GM12878 (cell line): Measurements from ENCODE around the gene INSIG1. TPM values are rescaled to one million over a fixed set of nuclear protein-coding genes. Genes with fewer than 3 reads are reported as not detected.

Experiments
- BCL3 ChIP-seq: IDR thresholded peaks from 2 replicates; pipeline ENCODE4 v1.6.1; 2011; ENCODE audit warnings: borderline replicate concordance, low read depth, mild to moderate bottlenecking, moderate library complexity, low read length; ENCODE audit not compliant: insufficient read depth, poor library complexity, severe bottlenecking
- CEBPB ChIP-seq, 2 experiments: fragments of 150-350 bp in 1 of 2; IDR thresholded peaks; 2 replicates each; pipeline ENCODE4 v1.6.1; 2012 to 2014; ENCODE audit warnings: low read depth in 2 of 2, low read length in 2 of 2, borderline replicate concordance in 1 of 2, inconsistent platforms in 1 of 2
- FOXM1 ChIP-seq: IDR thresholded peaks from 2 replicates; pipeline ENCODE4 v1.6.1; 2012; ENCODE audit warnings: low read depth, mild to moderate bottlenecking, inconsistent platforms, low read length, moderate library complexity
- MTA2 ChIP-seq: fragments of 450-650 bp; IDR thresholded peaks from 2 replicates; pipeline ENCODE4 v1.6.1; 2016; ENCODE audit warnings: low read depth, mild to moderate bottlenecking, moderate library complexity
- MYC ChIP-seq: IDR thresholded peaks from 2 replicates; pipeline ENCODE4 v1.6.1; 2011; ENCODE audit warnings: mild to moderate bottlenecking, low read length, moderate library complexity, inconsistent platforms; ENCODE audit not compliant: insufficient read depth, insufficient replicate concordance, insufficient read length, severe bottlenecking
- NFXL1 ChIP-seq: fragments of 450-650 bp; IDR thresholded peaks from 2 replicates; pipeline ENCODE4 v1.6.1; 2017; ENCODE audit warnings: antibody characterized with exemption, mild to moderate bottlenecking, borderline replicate concordance
- NR2C2 ChIP-seq: IDR thresholded peaks from 2 replicates; pipeline ENCODE4 v1.6.1; 2011; ENCODE audit warnings: borderline replicate concordance, low read depth; ENCODE audit not compliant: control insufficient read depth, insufficient read length
- PAX5 ChIP-seq: IDR thresholded peaks from 2 replicates; pipeline ENCODE4 v1.6.1; 2011; ENCODE audit warnings: low read depth, low read length, borderline replicate concordance
- SKIL ChIP-seq: fragments of 450-650 bp; IDR thresholded peaks from 2 replicates; pipeline ENCODE4 v1.6.1; 2017; ENCODE audit warnings: mild to moderate bottlenecking, low read depth, inconsistent platforms; ENCODE audit not compliant: poor library complexity, severe bottlenecking
- SP1 ChIP-seq: IDR thresholded peaks from one replicate; pipeline ENCODE4 v1.6.1; 2011; ENCODE audit warnings: low read depth, low read length
- SPI1 ChIP-seq: IDR thresholded peaks from 2 replicates; pipeline ENCODE4 v1.6.1; 2011; ENCODE audit warnings: low read depth, mild to moderate bottlenecking, low read length, moderate library complexity, borderline replicate concordance; ENCODE audit not compliant: insufficient read depth
- SREBF1 ChIP-seq: IDR thresholded peaks from 2 replicates; pipeline ENCODE4 v1.6.1; 2012; ENCODE audit warnings: mild to moderate bottlenecking, low read length
- YY1 ChIP-seq: IDR thresholded peaks from 2 replicates; pipeline ENCODE4 v1.6.1; 2011; ENCODE audit warnings: low read depth, mild to moderate bottlenecking, low read length
- polyA plus RNA-seq, 11 experiments: library from polyadenylated mRNA; depleted of rRNA in 4 of 11; unstranded in 6 of 11; stranded (reverse) in 5 of 11; fragments of >200 nt; fragmentation: Nextera tagmentation in 4 of 11; fragmentation: Illumina TruSeq in 1 of 11; extraction: Ambion mirVana in 4 of 11; extraction: Trizol in 1 of 11; gene quantifications; 1 replicate in 1 of 11; 2 replicates in 10 of 11; pipeline versions ENCODE4 v1.2.1 to v1.2.3, GENCODE V29; 2011 to 2016; ENCODE audit warnings: inconsistent platforms in 2 of 11, missing spikeins in 2 of 11, low read depth in 1 of 11
- total RNA-seq, 4 experiments: library from RNA; depleted of rRNA in 3 of 4; stranded (reverse); fragments of >200 nt in 3 of 4; fragmentation: Illumina TruSeq in 1 of 4; extraction: Trizol in 1 of 4; gene quantifications; 2 replicates each; pipeline versions ENCODE4 v1.2.1 to v1.2.3, GENCODE V29; 2013 to 2021
- TF ChIP-seq, protein P1 (sequence below): IDR thresholded peaks from 2 replicates; pipeline ENCODE4 v1.6.1; 2011; ENCODE audit warnings: mild to moderate bottlenecking, low read depth, low read length, moderate library complexity; ENCODE audit not compliant: insufficient replicate concordance

INSIG1 gene
- total and polyA plus RNA-seq, 10 of the 15 experiments (the other 5 are each of a cell fraction or from before 2014, with no cell fraction given) = 29.6 to 168 (median 91.1) TPM

DNA sequence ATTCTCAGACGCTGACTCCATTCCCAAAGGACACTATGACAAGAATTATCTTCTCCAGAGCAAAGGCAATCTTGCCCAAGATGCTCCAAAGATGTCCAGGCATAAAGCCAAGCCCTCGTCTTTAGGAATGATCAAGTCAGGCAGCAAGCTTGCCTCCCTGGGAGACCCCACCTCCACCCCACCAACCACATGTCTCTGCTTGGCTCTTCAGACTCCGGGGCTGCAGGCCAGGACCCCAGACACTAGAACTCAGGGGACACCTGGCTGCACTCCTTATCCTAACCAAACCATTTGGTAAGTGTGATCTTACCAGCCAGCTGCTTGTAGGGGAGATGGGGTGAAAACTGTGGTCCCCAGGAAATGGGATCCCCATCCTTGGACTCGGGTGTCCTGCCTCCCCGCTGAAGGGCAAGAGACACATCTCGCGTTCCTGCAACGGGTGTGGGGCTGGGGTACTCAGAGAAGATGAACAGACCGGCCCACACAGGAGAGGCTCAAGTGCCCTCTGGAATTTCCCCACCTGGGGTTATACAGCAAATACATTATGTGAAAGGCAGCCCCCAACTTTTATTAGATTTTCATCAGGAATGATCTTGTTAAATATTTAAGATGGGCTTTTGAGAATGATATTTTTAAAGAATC, 55.7 kb downstream of the INSIG1 start (continued):
- TF ChIP-seq BCL3 = no peak
- TF ChIP-seq, protein P1, sequence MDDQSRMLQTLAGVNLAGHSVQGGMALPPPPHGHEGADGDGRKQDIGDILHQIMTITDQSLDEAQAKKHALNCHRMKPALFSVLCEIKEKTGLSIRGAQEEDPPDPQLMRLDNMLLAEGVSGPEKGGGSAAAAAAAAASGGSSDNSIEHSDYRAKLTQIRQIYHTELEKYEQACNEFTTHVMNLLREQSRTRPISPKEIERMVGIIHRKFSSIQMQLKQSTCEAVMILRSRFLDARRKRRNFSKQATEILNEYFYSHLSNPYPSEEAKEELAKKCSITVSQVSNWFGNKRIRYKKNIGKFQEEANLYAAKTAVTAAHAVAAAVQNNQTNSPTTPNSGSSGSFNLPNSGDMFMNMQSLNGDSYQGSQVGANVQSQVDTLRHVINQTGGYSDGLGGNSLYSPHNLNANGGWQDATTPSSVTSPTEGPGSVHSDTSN = no peak
- no peak for TF ChIP-seq MYC
- TF ChIP-seq CEBPB (IDR thresholded peaks at IDR 0.05; ENCODE audit: borderline replicate concordance in 1 of 2, low read depth in 2 of 2, low read length in 2 of 2) = no peak
- no peak for TF ChIP-seq YY1
- TF ChIP-seq SKIL = no peak
- TF ChIP-seq SP1 = no peak
- TF ChIP-seq MTA2 = no peak
- no peak for TF ChIP-seq PAX5
- no peak for TF ChIP-seq NR2C2
- no peak for TF ChIP-seq SREBF1
- TF ChIP-seq NFXL1 = no peak
- no peak for TF ChIP-seq SPI1
- no peak for TF ChIP-seq FOXM1
- TF ChIP-seq, all 136 proteins: peak for 0
